HCT116 (cell line): ENCODE measurements around the gene VPS26A. TPM values are rescaled to one million over a fixed set of nuclear protein-coding genes. Genes with fewer than 3 reads are reported as not detected.

Source experiments
- ATAC-seq: fragments of 200-7000 bp; cut with Tn5 transposase; 2 replicates; pipeline ENCODE4 v1.9.1; 2020; ENCODE audit warnings: mild to moderate bottlenecking, moderate library complexity
- BruUV-seq: library from RNA; stranded (reverse); fragments of 400-500 nt; replicated peaks from 2 replicates; lab custom pipeline; 2021; lab: Mats Ljungman, UMichigan
- CTCF ChIA-PET: fragments of 300-600 bp; sonication (Branson Sonifier 250); formaldehyde crosslinking; loops from one replicate; lab custom pipeline; 2021; ENCODE audit warnings: antibody characterized with exemption; lab: Charles Lee
- POLR2A ChIA-PET: fragments of 300-600, 350-600 bp; sonication (Branson Sonifier 250); formaldehyde crosslinking; loops from one replicate; lab custom pipeline; 2021; ENCODE audit warnings: antibody characterized with exemption; lab: Charles Lee
- RAD21 ChIA-PET, 2 experiments: fragments of 300-600 bp; sonication (Branson Sonifier 250); formaldehyde crosslinking; loops; one replicate each; lab custom pipeline; 2023; ENCODE audit warnings: low total read pairs in 2 of 2; ENCODE audit not compliant: uncharacterized antibody in 2 of 2, unreplicated experiment in 2 of 2, low non-redundant PET in 1 of 2; lab: Charles Lee
- DNase-seq: peaks from one replicate; pipeline ENCODE4 v3.0.0-alpha.2; 2010; ENCODE audit warnings: low read depth, low spot score
- H2AFZ ChIP-seq: fragments of 200-600 bp; shearing (Covaris generic), sonication (generic); 2 replicates; pipeline ENCODE4 v1.6.1; 2017; ENCODE audit warnings: low read depth, mixed run types, mixed read lengths, antibody characterized with exemption, low read length; ENCODE audit not compliant: poor library complexity, severe bottlenecking
- H3K27ac ChIP-seq: 2 replicates; pipeline ENCODE4 v1.5.1; 2012; ENCODE audit warnings: low read depth, low read length
- H3K27me3 ChIP-seq: fragments of 200-600 bp; sonication (generic); 2 replicates; pipeline ENCODE4 v1.6.1; 2016; ENCODE audit warnings: mixed run types, low read length, mixed read lengths; ENCODE audit not compliant: insufficient read depth
- H3K36me3 ChIP-seq, 2 experiments: fragments of 200-500 bp in 1 of 2; fragments of 200-600 bp in 1 of 2; sonication (Bioruptor generic) in 1 of 2; sonication (generic) in 1 of 2; 2 replicates each; pipeline versions ENCODE4 v1.5.1 to v1.6.1; 2014 to 2016; ENCODE audit warnings: low read length in 2 of 2, inconsistent platforms in 1 of 2, mixed read lengths in 1 of 2, mixed run types in 1 of 2; ENCODE audit not compliant: insufficient read depth in 2 of 2, control insufficient read depth in 1 of 2
- H3K4me1 ChIP-seq, 2 experiments: fragments of 200-600 bp in 1 of 2; sonication (generic) in 1 of 2; 2 replicates each; pipeline versions ENCODE4 v1.5.1 to v1.6.1; 2012 to 2017; ENCODE audit warnings: low read length in 2 of 2, inconsistent platforms in 1 of 2, mild to moderate bottlenecking in 1 of 2, mixed read lengths in 1 of 2, mixed run types in 1 of 2, moderate library complexity in 1 of 2; ENCODE audit not compliant: insufficient read depth in 2 of 2, control insufficient read depth in 1 of 2
- H3K4me2 ChIP-seq: fragments of 200-600 bp; sonication (generic); 2 replicates; pipeline ENCODE4 v1.6.1; 2017; ENCODE audit warnings: mixed run types, low read length, mixed read lengths
- H3K4me3 ChIP-seq, 2 experiments: fragments of 200-600 bp in 1 of 2; sonication (generic) in 1 of 2; replicated peaks in 1 of 2; 2 replicates each; pipeline ENCODE4 v1.5.1; 2011 to 2016; ENCODE audit warnings: low read length in 2 of 2, control low read depth in 1 of 2, low read depth in 1 of 2, mild to moderate bottlenecking in 1 of 2, mixed read lengths in 1 of 2, mixed run types in 1 of 2
- H3K79me2 ChIP-seq: fragments of 200-600 bp; sonication (generic); 2 replicates; pipeline ENCODE4 v1.6.1; 2017; ENCODE audit warnings: mild to moderate bottlenecking, mixed run types, low read length, moderate library complexity, mixed read lengths; ENCODE audit not compliant: insufficient read depth
- H3K9ac ChIP-seq: fragments of 200-600 bp; sonication (generic); 2 replicates; pipeline ENCODE4 v1.6.1; 2016; ENCODE audit warnings: low read length, mixed read lengths
- H3K9me2 ChIP-seq: fragments of 200-600 bp; sonication (generic), shearing (Covaris generic); 2 replicates; pipeline ENCODE4 v1.6.1; 2017; ENCODE audit warnings: mixed run types, mild to moderate bottlenecking, moderate library complexity; ENCODE audit not compliant: insufficient read depth
- H3K9me3 ChIP-seq, 2 experiments: fragments of 200-500 bp in 1 of 2; fragments of 200-600 bp in 1 of 2; sonication (Bioruptor generic) in 1 of 2; sonication (generic) in 1 of 2; 2 replicates each; pipeline ENCODE4 v1.6.1; 2014 to 2017; ENCODE audit warnings: low read length in 2 of 2, mixed read lengths in 2 of 2, inconsistent platforms in 1 of 2, low read depth in 1 of 2, mild to moderate bottlenecking in 1 of 2, mixed run types in 1 of 2, moderate library complexity in 1 of 2; ENCODE audit not compliant: control insufficient read depth in 1 of 2, insufficient read depth in 1 of 2
- H4K20me1 ChIP-seq: fragments of 200-600 bp; sonication (generic), shearing (Covaris generic); 2 replicates; pipeline ENCODE4 v1.6.1; 2017; ENCODE audit warnings: mixed run types, mild to moderate bottlenecking, moderate library complexity; ENCODE audit not compliant: insufficient read depth
- POLR2A ChIP-seq: IDR thresholded peaks from 2 replicates; pipeline ENCODE4 v1.7.0; 2011; ENCODE audit warnings: borderline replicate concordance; ENCODE audit not compliant: insufficient read depth, insufficient read length; ENCODE audit errors: extremely low read depth
- RAD21 ChIP-seq: IDR thresholded peaks from 2 replicates; pipeline ENCODE4 v1.6.1; 2012; ENCODE audit warnings: low read depth, mild to moderate bottlenecking
- SRF ChIP-seq: IDR thresholded peaks from 2 replicates; pipeline ENCODE4 v1.6.1; 2012; ENCODE audit warnings: low read depth
- TCF7L2 ChIP-seq: IDR thresholded peaks from 2 replicates; pipeline ENCODE4 v1.7.0; 2011; ENCODE audit warnings: borderline replicate concordance, inconsistent platforms; ENCODE audit not compliant: insufficient read depth, insufficient read length; ENCODE audit errors: extremely low read depth
- YY1 ChIP-seq: IDR thresholded peaks from 2 replicates; pipeline ENCODE4 v1.6.1; 2011; ENCODE audit warnings: low read length, low read depth, moderate library complexity, mild to moderate bottlenecking; ENCODE audit not compliant: insufficient replicate concordance; ENCODE audit errors: extremely low read depth
- ZNF274 ChIP-seq: fragments of 200-500 bp; sonication (Bioruptor generic); IDR thresholded peaks from 2 replicates; pipeline ENCODE4 v1.6.1; 2014; ENCODE audit warnings: mild to moderate bottlenecking, low read depth, low read length, inconsistent platforms
- intact Hi-C: fragments of 100-400 bp; cut with micrococcal nuclease; formaldehyde crosslinking; loops from 2 replicates; pipeline ENCODE4 v1.10.0; 2022
- total RNA-seq: library from RNA; stranded (reverse); gene quantifications from one replicate; pipeline ENCODE4 v1.2.1, GENCODE V29; 2021; ENCODE audit not compliant: unreplicated experiment

VPS26A gene
- total RNA-seq, 1 experiment from 2014 or later, result 65.1 TPM

DNA sequence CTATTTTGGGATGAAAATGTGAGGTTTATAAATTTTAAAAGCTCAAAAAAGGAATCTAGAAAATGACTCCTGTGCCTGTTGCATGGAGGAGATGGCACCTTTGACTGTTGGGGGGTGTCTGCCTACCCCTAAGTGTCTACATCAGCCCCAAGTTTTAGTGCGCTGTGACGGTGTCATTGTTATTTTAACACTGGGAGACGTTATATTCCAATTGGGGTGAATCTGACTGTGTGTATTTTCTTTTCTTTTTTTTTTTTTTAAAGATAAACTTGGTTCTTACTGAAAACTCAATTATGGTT, 35.6 kb upstream of the VPS26A start:
- Histone ChIP-seq H3K4me2 (no peak overlapping the region), H3K36me3 (no peaks in the 10 kb centered on the region), H3K4me3 (no peak overlapping the region), H4K20me1 (no peaks in the 10 kb centered on the region), H3K9me2 (no peaks in the 10 kb centered on the region), H2AFZ (no peak overlapping the region), H3K27ac (no peak overlapping the region), H3K9me3 (no peaks in the 10 kb centered on the region), H3K79me2 (no peaks in the 10 kb centered on the region), H3K9ac (no peak overlapping the region), H3K4me1 (peaks cover 0 to 2% of the 10 kb centered on the region in 2 experiments; a peak in 2 of 4 replicates), H3K27me3 (no peaks in the 10 kb centered on the region)
- CTCF ChIA-PET, result no interaction called here
- intact Hi-C loops, result no loop called here
- no peak for ATAC-seq
- no TSS peak for BruUV-seq
- RAD21 ChIA-PET, result no interaction called here
- DNase-seq, result no peak
- POLR2A ChIA-PET, result no interaction called here
- TF ChIP-seq ZNF274 (no peak), YY1 (no peak), TCF7L2 (no peak), SRF (no peak)

GRCh38 chr10:69088801-69089501, 35.0 kb upstream of the VPS26A start:
- TF ChIP-seq RAD21, result no peak
- TF ChIP-seq POLR2A, result no peak
- H3K27ac ChIP-seq, result no peak overlapping the region
- H3K9me2 ChIP-seq, result no peaks in the 10 kb centered on the region
- no peaks in the 10 kb centered on the region for H3K27me3 ChIP-seq
- intact Hi-C loops, result no loop called here
- H2AFZ ChIP-seq, result no peak overlapping the region
- H3K4me3 ChIP-seq, result no peak overlapping the region
- no peak overlapping the region for H3K4me2 ChIP-seq
- BruUV-seq, result no TSS peak
- H3K9me3 ChIP-seq, result no peaks in the 10 kb centered on the region
- DNase-seq (no peak), ATAC-seq (no peak)
- H3K9ac ChIP-seq, result no peak overlapping the region
- POLR2A ChIA-PET, result no interaction called here
- no peaks in the 10 kb centered on the region for H3K36me3 ChIP-seq
- no peaks in the 10 kb centered on the region for H4K20me1 ChIP-seq
- peaks cover 0 to 2% of the 10 kb centered on the region in 2 experiments; a peak in 2 of 4 replicates for H3K4me1 ChIP-seq
- no peaks in the 10 kb centered on the region for H3K79me2 ChIP-seq
- CTCF ChIA-PET, result no interaction called here
- RAD21 ChIA-PET, result no interaction called here
